ENCODE measurements around the gene MSANTD2.
"Not testable (repeated sequence)": the region's sequence is repeated elsewhere in the genome, so short reads cannot be mapped to it uniquely, and the experiment has no call there.

Gene MSANTD2

DNA sequence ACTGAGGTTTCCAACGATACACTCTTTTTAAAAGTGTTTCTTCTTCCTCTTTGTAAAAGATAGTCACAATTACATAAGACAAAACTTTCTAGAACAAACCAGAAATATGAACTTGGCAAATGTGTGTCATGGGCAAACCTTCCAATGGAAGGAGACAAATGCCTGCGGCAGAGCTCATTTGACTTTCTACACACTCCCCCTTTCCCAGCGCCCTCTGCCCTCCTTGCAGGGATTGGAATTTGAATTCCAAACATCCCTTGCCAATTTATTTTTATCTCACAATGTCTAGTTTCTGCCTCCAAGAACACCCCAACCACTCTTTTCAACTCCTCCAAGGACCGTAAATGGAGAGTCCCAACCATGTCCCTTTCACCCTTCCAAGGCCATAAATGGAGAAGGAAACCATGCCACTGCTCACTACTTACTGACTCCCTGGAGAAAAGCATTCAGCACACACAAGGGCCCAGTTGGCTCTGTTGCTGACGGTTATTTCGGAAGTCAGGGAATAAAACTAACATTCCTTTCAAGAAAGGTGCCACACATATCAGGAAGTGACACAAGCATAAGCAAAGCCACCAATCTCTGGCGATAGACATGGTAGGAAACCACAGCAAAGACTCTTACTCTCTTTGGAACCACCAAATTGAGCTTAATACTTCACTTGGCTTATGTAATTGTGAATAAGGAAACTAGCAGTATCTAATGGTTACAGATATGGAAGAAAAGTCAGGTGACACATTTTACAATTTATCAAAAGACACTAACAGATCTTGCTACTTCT, 23.2 kb downstream of the MSANTD2 start:
- no peak for DNase-seq (ENCODE audit: low read depth)

DNA sequence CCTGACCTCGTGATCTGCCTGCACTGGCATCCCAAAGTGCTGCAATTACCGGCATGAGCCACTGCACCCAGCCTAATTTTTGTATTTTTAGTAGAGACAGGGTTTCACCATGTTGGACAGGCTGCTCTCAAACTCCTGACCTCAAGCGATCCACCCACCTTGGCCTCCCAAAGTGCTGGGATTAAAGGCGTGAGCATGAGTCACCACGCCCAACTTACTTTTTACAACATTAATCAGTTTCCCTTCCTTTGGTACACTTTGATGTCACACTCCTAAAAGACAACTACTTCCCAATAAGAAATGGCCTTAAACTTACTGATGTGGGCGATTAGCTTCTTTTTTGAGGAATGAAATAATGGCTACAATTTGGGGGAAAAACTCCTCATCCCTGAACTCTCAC, 29.2 kb downstream of the MSANTD2 start:
- not testable (repeated sequence) for DNase-seq (ENCODE audit: low read depth)

DNA sequence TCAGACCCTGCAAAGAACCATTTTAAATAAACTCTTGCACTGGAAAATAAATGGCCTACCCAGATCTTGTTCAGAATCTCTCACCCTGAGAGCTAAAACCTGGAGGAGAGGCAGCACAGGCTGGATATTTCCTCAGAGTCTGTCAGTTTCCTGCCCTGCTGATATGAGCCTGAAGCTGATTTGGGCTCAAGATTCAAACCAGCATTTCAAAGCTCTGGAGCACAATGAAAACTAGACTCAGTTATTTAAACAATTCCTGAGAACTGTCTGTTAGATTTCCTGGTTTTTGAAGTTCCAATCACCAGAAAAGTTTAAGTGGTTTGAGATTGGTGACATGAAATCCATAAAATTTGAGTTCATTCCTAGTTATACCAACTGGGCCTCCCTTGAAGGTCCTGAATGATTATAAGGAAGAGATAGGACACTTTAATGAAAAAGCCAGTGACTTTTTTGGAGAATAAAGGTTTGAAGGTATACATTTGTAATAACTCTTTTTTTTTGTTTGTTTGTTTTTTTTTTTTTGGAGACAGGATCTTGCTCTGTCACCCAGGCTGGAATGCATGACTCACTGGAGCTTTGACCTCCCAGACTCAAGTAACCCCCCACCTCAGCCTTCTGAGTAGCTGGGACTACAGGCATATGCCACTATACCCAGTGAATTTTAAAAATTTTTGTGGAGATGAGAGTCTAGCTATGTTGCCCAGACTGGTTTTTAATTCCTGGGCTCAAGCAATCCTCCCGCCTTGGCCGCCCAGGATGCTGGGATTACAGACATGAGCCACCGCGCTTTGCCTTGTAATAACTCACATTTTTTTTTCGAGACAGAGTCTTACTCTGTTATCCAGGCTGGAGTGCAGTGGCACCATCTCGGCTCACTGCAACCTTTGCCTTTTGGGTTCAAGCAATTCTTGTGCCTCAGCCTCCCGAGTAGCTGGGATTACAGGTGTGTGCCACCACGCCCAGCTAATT, 30.1 kb downstream of the MSANTD2 start:
- DNase-seq (ENCODE audit: low read depth) = peak; percentile 89

DNA sequence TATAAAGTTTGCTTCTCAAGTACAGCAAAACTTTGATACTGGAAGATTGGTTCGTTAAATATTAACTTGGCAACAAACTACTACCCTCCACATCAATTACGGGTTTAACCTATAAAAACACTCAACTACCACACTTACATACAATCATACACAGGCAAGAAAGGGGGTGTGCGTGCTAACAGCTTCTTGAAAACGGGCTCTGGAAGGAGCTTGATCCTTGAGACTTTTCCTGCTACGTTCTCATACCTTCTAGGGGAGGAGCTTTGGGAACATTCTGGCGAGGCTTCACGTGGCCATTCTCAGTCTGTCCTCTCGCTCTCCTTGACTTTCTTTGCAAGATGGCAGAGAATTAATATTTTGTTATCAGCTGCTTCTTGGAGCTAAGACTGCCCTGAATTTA, 31.3 kb downstream of the MSANTD2 start:
- DNase-seq (ENCODE audit: low read depth) = no peak

DNA sequence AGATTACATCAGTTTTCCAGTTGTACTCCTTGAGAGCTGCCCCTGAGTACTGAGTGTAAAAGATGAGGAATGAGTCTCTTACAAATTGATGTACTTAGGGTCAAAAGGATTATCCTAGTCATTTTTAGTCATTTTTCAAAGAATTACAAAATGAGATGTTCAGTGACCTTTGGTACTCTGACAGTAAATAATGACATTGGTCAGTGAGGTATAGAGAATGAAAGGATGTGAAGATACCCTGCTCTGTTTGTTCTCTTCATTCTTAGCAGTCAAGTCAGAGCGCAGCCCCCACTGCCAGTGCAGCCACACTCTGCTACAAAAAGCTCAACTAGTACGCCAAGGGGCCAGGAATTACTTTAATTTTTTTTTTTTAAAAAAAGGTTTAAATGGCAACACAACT, 34.0 kb downstream of the MSANTD2 start:
- no peak for DNase-seq (ENCODE audit: low read depth)

DNA sequence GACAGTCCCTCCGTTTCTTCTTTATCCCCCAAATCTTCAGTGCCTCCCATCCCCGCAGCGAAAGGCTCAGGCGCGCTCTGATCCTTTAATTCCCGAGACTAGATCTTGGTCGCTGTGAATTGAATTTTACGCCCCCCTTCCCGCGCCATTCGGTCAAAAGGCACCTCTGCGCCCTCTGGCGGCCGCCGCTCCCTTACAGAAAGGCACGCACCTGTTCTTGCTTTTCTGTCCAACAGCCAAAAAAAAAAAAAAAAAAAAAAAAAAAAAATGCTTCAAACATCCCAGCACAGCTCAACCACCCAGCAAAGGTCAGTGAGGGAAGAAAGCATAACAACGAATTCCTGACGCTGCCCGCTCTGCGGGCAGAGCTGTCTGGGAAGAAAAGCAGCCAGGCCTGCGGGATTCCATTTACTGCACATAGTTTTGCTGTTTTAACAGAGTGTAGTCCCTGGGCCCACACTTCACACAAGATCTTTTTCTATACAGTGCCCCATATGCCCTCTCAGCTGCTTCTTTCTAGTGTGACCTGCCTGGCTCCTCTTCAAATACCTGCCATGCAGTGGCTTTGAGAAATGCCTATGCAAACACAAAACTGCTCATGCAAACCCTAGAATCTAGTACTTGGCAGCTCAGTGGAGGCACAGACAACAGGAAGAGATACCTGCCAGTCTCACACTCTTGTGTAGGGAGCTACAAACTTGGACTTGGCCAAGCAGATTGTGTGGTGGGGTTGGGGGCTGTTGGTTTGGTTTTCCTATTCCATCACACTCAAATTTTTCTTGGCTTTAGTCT, 36.9 kb downstream of the MSANTD2 start:
- peak; percentile 70 for DNase-seq (ENCODE audit: low read depth)

DNA sequence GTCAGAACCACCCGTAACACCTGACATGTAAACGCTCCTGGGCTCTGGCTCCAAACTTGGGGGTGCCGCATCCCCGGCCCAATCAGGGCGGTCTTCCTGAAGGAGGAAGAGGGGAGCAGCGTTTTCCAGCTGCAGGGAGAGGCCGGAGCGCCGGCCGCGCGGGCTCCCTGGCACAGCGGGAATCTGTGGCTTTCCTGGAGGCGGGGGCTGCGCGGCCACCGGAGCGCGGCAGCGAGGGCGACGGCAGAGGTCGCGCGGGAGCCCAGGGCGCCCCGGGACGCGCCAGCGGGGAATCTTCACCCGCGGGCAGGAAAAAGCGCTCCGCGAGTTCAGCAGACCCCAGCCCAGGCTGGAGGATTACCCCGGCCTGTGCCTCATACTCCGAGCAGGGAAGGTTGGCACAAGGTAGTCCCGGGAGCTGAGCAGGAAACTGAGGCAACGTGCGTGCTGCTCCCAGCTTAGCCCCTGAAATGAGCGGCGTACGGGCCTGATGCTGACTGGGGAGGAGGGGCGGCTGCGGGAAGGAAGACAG, 37.5 kb downstream of the MSANTD2 start:
- DNase-seq (ENCODE audit: low read depth) = no peak

DNA sequence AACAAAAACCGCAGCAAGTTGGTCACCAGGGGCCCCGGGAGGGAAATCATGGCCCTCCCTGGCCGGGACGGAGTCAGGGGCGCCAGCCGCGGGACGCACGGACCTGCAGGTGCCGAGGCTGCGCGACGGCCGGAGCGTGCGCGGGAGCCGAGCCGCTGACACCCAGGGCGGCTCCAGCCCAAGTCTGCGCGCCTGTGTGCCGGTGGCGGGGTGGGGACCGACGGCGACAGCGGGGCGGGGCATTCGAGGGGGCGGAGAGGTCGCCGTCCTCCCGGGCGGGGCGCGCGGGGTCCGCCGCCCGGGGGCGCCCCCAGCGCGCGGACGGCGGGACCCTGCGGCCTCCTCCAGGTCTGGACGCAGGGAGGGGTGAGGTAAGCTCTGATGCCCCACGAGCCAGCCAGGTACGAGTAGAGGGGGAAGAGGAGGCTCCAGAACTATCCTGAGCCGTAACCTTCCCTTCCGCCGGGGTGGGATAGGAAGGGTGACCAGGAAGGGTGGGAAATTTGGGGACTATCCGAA, 38.0 kb downstream of the MSANTD2 start, which contains the start of gene ESAM:
ESAM (minus strand) TSS at position 186 of the 519 bp plus-strand sequence; CDS start at position 50, 136 bp downstream.
- no peak for DNase-seq (ENCODE audit: low read depth)

DNA sequence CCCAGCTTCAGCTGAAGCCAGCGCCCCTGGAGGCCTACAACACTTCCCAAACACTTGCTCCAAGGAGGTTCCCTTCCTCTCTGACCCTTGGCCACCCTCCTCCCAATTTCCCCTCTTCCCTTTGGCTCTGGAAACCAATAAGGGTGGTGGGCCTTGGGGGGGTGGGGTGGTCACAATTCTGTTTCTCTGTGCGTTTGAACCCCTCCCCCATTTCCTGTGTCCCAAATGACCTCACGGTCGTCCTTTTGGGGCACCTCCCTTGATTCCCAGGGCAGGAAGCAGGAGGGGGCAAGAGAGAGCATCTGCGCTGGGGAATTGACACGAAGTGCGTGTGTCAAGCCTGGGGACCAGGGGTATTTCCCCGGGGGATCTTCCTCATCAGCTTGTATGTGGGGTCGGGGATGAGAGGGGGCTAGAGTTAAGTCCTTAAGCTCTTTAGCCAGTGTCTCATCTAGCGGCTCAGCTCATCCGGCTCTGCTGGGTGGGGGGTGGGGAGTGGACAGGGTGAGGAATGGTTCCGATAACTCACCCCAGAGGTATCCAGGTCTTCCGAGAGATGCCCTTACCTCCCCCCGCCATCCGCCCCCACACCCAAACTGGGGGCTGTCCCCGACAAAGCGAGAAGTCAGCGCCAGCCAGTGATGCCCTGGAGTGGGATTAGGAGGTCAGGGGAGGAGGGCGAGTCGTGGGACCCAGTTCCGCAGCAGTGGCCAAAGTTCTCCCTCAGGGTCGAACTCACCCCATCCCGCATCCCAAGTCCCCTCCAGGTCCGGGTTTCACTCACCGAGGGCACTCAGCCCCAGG, 38.7 kb downstream of the MSANTD2 start:
- no peak for DNase-seq (ENCODE audit: low read depth)

DNA sequence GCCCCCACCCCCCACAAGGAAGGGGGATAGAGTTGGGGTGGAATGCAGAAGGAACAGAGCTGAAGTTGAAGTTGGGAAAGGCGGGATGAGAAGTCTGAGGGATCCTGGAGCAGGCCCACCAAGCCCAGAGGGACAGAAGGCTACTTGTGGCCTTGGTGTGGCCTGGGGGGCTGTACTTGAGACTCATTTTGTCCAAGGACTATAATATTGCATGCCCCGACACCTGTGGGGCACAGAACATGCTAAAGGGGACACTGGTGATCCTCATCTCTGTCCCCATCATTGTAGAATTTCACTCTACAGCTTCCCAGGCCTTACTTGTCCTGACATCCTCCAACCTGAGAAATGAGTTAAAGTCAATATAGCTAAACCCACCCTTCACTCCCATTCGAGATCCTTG, 39.4 kb downstream of the MSANTD2 start:
- DNase-seq (ENCODE audit: low read depth) = no peak

DNA sequence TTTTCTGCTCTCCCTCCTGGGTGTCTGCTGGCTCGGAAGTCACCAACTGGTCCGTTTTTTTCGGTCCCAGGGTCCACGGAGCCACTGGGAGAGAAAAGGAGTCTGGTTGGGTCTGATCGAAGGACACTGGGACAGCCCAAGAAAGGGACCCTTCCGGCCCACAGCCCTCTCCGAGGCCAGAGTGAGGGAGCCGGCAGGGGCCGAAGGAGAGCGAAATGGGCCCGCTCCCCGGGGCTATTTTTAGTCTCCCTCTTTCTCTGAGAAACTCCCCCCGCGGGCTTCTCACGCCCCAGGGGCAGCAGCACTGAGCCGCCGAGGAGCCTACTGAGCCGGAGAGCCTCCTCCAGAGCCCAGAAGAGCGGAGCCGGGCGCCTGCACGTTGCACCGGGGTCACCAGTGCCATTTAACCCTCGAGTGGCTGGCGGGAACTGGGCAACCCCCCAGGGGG, 40.0 kb downstream of the MSANTD2 start:
- no peak for DNase-seq (ENCODE audit: low read depth)

DNA sequence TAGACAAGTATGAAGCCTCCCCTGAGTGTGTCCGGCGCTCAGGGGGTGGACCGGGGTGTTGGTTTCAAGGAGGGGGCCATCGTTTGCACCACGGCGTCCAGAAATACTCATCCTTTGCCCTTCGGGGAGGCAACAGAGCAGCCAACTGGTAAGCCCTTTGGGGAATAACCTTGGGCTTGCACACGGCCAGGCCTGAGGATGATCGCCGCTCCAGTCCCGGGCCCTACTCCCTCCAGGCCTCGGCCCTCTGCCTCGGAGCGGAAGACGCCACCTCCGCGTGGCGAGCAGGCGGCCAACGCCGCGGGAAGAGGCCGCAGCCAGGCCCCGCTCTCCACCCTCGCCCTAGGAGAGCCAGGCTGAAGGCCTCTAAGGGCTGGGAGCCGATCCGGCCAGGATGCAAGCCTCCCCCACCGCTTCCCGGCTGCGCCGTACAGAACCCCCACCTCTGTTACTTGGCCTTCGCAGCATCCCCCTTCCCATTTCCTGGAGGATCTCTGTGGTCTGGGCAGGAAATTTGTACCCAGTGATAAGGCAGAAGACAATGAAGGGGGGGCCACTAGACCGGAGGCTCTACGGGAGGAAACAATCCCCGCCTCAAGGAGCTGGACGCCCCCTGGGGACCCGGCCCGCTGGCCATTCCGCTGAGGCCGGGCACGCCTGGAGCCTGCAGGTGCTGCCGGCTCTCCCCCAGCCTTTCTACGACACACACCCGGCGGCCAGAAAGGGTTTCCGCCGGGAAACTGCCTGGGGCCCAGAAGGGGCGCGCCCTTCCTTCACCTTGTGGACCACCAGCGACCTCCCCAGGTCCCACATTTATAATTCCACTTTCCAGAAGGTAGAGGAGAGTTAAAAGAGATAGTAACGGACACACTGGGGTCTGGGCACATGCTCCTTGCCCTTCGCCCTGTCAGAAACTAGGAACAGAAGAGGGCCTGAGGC, 40.7 kb downstream of the MSANTD2 start:
- no peak for DNase-seq (ENCODE audit: low read depth)

DNA sequence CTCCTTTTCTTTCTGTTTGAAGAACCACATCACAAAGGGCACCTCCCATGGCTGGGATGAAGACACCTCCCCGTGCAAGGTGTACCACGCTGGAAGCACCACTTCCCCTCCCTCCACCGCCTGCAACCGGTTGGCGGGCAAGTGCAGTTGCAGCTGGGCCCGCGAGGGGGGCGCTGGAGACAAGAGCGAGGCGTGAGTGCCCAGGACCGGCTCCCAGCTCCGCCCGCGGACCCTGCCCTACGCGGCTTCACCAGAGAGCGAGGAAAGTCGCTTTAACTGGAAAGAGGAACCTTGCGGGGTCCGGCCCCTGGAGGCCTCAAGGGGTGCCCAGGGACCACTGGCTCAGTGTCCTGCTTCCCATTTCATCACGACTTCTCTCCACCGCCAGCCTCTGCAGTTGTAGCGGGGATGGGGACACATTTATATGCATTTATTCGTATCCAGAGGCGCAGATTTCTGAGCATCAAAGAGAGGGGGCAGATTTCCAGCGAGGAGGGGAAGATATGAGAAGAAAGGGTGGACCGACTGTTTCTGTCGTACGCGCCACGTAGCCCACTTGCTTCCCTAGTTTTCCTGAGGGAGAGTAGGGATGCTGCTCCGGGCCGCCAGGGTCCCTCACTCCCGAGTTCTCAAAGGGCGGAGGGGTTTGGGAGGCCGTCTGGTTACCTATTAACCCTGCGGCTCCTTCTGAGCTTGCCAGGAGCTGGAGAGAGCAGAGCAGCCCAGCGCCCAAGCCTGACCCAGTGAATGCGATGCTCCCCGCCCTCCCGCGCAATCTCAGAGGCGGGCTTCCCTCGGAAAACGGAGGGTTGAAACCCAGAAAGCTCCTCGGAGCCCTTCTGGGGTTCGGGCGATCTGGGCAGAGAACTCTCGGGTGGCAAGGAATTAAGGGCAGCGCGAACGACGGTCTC, 41.6 kb downstream of the MSANTD2 start:
- peak; percentile 80 for DNase-seq (ENCODE audit: low read depth)

DNA sequence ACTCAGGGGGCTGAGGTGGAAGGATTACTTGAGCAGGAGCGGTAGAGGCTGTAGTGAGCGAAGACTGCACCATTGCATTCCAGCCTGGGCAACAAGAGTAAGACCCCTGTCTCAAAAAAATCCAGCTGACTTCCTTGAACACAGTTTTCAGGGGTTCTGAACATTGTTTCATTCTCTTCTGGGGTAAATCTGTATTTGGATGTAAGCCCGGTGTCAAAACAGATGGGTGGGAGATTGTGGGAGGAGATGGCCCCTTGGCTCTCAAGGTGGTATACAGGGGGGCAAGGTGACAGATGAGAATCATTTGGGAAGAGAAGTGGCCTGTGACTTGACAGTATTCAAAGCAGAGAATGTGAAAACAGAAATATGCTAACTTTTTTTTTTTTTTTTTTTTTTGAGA, 42.9 kb downstream of the MSANTD2 start:
- DNase-seq (ENCODE audit: low read depth) = no peak

DNA sequence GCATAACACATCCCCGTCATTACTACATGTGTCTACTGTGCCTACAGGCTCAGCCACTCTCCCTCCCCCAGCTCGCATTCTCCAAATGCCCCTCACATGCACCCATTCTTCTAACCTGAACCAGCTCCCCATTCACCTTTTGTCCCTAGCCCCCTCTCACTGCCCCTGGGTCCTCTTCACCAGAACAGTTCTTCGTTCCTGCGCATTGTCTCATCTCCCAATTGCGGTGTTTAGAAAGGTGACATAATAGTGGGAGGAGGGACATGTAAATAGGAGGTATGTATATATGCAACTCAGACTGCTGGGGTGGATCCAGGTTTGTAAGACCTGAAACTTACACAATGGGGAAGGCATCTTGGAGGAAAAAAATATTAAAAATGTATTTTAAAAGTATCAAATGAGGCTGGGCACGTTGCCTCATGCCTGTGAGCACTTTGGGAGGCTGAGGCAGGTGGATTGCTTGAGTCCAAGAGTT, 43.4 kb downstream of the MSANTD2 start:
- no peak for DNase-seq (ENCODE audit: low read depth)

DNA sequence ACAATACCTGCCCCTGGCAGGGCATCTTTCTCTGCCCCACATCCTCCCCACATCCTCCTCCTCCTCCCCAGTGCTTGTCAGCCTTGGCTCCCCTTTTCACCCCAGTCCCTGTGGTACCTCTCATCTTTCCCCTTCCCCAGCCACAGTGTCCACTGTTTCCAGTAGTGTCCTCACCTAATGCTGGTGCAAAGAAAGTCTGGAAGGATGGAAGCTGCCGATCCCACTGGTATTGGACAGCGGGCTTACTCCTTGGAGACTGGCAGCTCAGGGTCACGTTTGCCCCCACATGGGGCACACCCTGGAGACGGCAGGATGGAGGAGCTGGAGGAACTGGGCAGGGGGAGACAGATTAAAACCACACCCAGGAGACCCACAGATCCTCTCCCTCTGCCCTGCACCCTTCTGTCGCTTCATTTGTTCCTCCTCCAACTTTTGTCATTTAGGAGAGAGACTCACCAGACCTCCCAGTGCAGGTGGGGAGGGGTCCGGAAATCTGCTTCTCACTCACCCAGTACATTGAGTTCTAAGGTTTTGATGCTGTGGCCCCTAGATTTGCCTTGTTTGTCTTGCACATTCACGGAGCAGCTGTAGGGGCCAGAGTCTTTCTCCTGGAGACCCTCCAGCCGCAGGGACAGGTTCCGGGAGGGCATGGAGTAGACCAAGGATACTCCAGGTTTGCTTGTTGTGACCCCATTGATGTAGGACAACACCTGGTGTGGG, 44.0 kb downstream of the MSANTD2 start:
- no peak for DNase-seq (ENCODE audit: low read depth)

DNA sequence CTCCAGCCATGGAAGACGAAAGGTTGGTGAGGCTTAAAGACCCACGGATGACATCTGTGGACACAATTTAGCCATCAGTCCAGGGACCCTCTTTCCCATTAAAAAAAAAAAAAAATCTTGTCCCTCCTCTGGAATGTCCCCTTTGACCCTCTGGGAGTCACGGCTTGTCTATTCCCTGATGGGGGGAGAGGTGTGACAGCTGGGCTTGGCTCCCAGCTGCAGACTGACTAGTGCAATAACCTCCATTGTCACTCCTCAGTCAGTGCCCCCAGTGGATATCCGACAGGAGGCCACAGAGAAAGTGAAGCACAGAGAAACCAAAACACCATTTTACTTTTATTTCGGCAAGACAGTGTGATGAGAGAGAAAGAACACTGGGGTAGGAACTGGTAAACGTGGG, 45.5 kb downstream of the MSANTD2 start:
- DNase-seq (ENCODE audit: low read depth) = no peak

DNA sequence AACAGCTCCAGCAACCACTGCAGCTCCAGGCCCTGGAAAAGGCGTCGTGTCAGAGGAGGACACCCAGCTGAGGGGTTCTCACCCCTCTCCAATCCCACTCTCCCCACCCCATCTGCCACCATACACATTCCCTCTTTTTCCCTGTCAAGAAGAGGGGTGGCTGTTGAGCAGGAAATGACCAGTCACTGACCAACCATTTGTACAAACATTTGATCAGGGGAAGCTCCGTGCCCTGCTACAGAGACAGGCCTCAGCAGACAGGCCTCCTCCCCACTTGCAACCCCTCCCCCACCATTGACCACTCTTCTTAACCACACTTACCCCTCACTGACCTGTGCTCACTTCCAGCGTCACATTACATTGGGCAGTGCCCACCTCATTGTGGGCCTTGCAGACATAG, 45.9 kb downstream of the MSANTD2 start:
- DNase-seq (ENCODE audit: low read depth) = peak; percentile 60

All from ELR (cell line).